Naive thymus-derived CD8-positive, alpha-beta T cell (primary cell): Measurements from ENCODE around the gene TSPAN32. TPM values are rescaled to one million over a fixed set of nuclear protein-coding genes. Genes with fewer than 3 reads are reported as not detected.
A peak's percentile ranks its signal among the peaks of the same experiment; 100 is the strongest.

Experiments used
- ATAC-seq, 2 donors: fragments of 150-1000 bp; cut with Tn5 transposase in 1 of 2; sonication (Bioruptor Pico), chemical (Tn5 transposase) in 1 of 2; 1 replicate in 1 of 2; 2 replicates in 1 of 2; pipeline ENCODE4 v1.10.0; 2021; ENCODE audit warnings: mild to moderate bottlenecking in 2 of 2, moderate library complexity in 2 of 2
- POLR2A ChIA-PET: fragments of 350-600 bp; sonication (Branson Sonifier 250); formaldehyde crosslinking; loops from one replicate; lab custom pipeline; 2021; ENCODE audit warnings: antibody characterized with exemption; lab: Charles Lee
- DNase-seq, 10 donors: peaks; one replicate each; pipeline versions ENCODE4 v3.0.0 to v3.0.0-alpha.2; 2020 to 2022
- H3K27ac Mint-ChIP-seq, 10 donors: one replicate each; pipeline ENCODE4 v1.8.0; 2020 to 2022; ENCODE audit warnings: mild to moderate bottlenecking in 10 of 10, mixed read lengths in 10 of 10, moderate library complexity in 4 of 10, inconsistent platforms in 1 of 10
- H3K27me3 Mint-ChIP-seq, 5 donors: one replicate each; pipeline ENCODE4 v1.8.0; 2021 to 2022; ENCODE audit warnings: mixed read lengths in 5 of 5
- H3K36me3 Mint-ChIP-seq, 3 donors: one replicate each; pipeline ENCODE4 v1.8.0; 2020 to 2022; ENCODE audit warnings: mixed read lengths in 3 of 3, mild to moderate bottlenecking in 2 of 3, inconsistent platforms in 1 of 3
- H3K4me1 Mint-ChIP-seq, 4 donors: one replicate each; pipeline ENCODE4 v1.8.0; 2021 to 2022; ENCODE audit warnings: mixed read lengths in 4 of 4
- H3K4me3 Mint-ChIP-seq, 10 donors: one replicate each; pipeline ENCODE4 v1.8.0; 2020 to 2022; ENCODE audit warnings: mild to moderate bottlenecking in 10 of 10, mixed read lengths in 10 of 10, moderate library complexity in 6 of 10, inconsistent platforms in 1 of 10
- H3K9me3 Mint-ChIP-seq, 9 donors: one replicate each; pipeline ENCODE4 v1.8.0; 2020 to 2022; ENCODE audit warnings: mixed read lengths in 9 of 9, mild to moderate bottlenecking in 3 of 9, inconsistent platforms in 1 of 9, moderate library complexity in 1 of 9
- polyA plus RNA-seq, 3 donors: library from polyadenylated mRNA; unstranded; fragments of 300-500 nt; fragmentation: Illumina TruSeq; gene quantifications; one replicate each; pipeline ENCODE4 v1.2.3, GENCODE V29; 2021
- total RNA-seq, 8 experiments: library from RNA in 2 of 8; stranded (reverse) in 2 of 8; gene quantifications; one replicate each; pipeline ENCODE4 v1.2.3 and lab custom pipeline; 2021 to 2026

TSPAN32 gene
- total and polyA plus RNA-seq, 5 experiments from 2014 or later: 58.5 to 171 (median 124) TPM

- Mint-ChIP-seq H3K9me3 (no peaks in the 10 kb centered on the region), H3K4me1 (peaks cover 22 to 58% (median 42%) of the 10 kb centered on the region in 4 donors), H3K36me3 (peaks cover 0 to 7% (median 0%) of the 10 kb centered on the region in 3 donors), H3K27me3 (no peaks in the 10 kb centered on the region), H3K4me3 (peak overlapping the region in 2 of 10 donors; percentile 18 to 39), H3K27ac (peak overlapping the region in 8 of 10 donors; percentile 28 to 90 (median 68))
- ATAC-seq: peak in 1 of 2 donors; percentile 13
- POLR2A ChIA-PET: interaction anchor here (1.9 to 7.2 kb wide), 4 partner anchors 8 to 14 kb away, joined by 6 to 112 read pairs (median 18); partner anchors contain the start of genes C11orf21 and TSPAN32
- DNase-seq: peak in 1 of 10 donors; percentile 19
These were observed 12.9 kb downstream of the TSPAN32 start for GRCh38 chr11:2314525-2315394.

GRCh38 chr11:2315395-2316168 is 13.8 kb downstream of the TSPAN32 start:
- Mint-ChIP-seq H3K9me3 (no peaks in the 10 kb centered on the region), H3K4me1 (peaks cover 25 to 66% (median 45%) of the 10 kb centered on the region in 4 donors), H3K36me3 (peaks cover 0 to 7% (median 0%) of the 10 kb centered on the region in 3 donors), H3K4me3 (no peak overlapping the region), H3K27ac (peak overlapping the region in 3 of 10 donors; percentile 22 to 40 (median 24)), H3K27me3 (no peaks in the 10 kb centered on the region)
- ATAC-seq (no peak), DNase-seq (peak in 1 of 10 donors; percentile 16)
- POLR2A ChIA-PET: interaction anchor here (1.9 to 7.2 kb wide), 3 partner anchors 9 to 85 kb away, joined by 6 to 112 read pairs (median 6); partner anchors contain the start of genes C11orf21, TSPAN32 and TSSC4

GRCh38 chr11:2316169-2316962 is 14.6 kb downstream of the TSPAN32 start:
- POLR2A ChIA-PET: interaction anchor here (1.0 to 7.2 kb wide), 5 partner anchors 10 to 84 kb away, joined by 3 to 112 read pairs (median 6); partner anchors contain the start of genes C11orf21, TSPAN32 and TSSC4
- Mint-ChIP-seq H3K36me3 (peaks cover 0 to 6% (median 0%) of the 10 kb centered on the region in 3 donors), H3K27ac (peak overlapping the region in 7 of 10 donors; percentile 10 to 92 (median 73)), H3K4me3 (peak overlapping the region in 3 of 10 donors; percentile 3 to 26 (median 5)), H3K9me3 (no peaks in the 10 kb centered on the region), H3K4me1 (peaks cover 25 to 72% (median 44%) of the 10 kb centered on the region in 4 donors), H3K27me3 (no peaks in the 10 kb centered on the region)
- ATAC-seq (peak; percentile 9 to 12), DNase-seq (peak in 1 of 10 donors; percentile 16)

GRCh38 chr11:2316963-2317244 is 15.1 kb downstream of the TSPAN32 start:
- Mint-ChIP-seq H3K4me3 (peak overlapping the region in 4 of 10 donors; percentile 3 to 46 (median 22)), H3K27ac (peak overlapping the region; percentile 4 to 92 (median 72)), H3K36me3 (peaks cover 0 to 6% (median 0%) of the 10 kb centered on the region in 3 donors), H3K4me1 (peaks cover 21 to 74% (median 42%) of the 10 kb centered on the region in 4 donors), H3K9me3 (no peaks in the 10 kb centered on the region), H3K27me3 (peaks cover 0 to under 1% (median 0%) of the 10 kb centered on the region in 5 donors)
- ATAC-seq (no peak), DNase-seq (no peak)
- POLR2A ChIA-PET: interaction anchor here (1.0 to 7.2 kb wide), 5 partner anchors 10 to 83 kb away, joined by 3 to 112 read pairs (median 6); partner anchors contain the start of genes C11orf21, TSPAN32 and TSSC4

- DNase-seq (peak in 1 of 10 donors; percentile 18), ATAC-seq (peak; percentile 28 to 51)
- peaks cover 21 to 74% (median 40%) of the 10 kb centered on the region in 4 donors for H3K4me1 Mint-ChIP-seq
- H3K27ac Mint-ChIP-seq: peak overlapping the region in 8 of 10 donors; percentile 4 to 92 (median 73)
- POLR2A ChIA-PET: interaction anchor here (0.9 to 7.2 kb wide), 5 partner anchors 11 to 83 kb away, joined by 3 to 112 read pairs (median 4); partner anchors contain the start of genes C11orf21, TSPAN32 and TSSC4
- peaks cover 0 to 4% (median 0%) of the 10 kb centered on the region in 5 donors for H3K27me3 Mint-ChIP-seq
- H3K36me3 Mint-ChIP-seq: peaks cover 0 to 6% (median 0%) of the 10 kb centered on the region in 3 donors
- H3K9me3 Mint-ChIP-seq: no peaks in the 10 kb centered on the region
- H3K4me3 Mint-ChIP-seq: peak overlapping the region in 2 of 10 donors; percentile 3 to 7
These were observed 15.7 kb downstream of the TSPAN32 start for GRCh38 chr11:2317354-2318050.

- peaks cover 20 to 72% (median 34%) of the 10 kb centered on the region in 4 donors for H3K4me1 Mint-ChIP-seq
- ATAC-seq (no peak), DNase-seq (no peak)
- H3K27ac Mint-ChIP-seq: peak overlapping the region in 5 of 10 donors; percentile 2 to 92 (median 20)
- peaks cover 0 to 6% (median 0%) of the 10 kb centered on the region in 3 donors for H3K36me3 Mint-ChIP-seq
- peaks cover 0 to 10% (median 0%) of the 10 kb centered on the region in 5 donors for H3K27me3 Mint-ChIP-seq
- peak overlapping the region in 1 of 10 donors; percentile 2 for H3K4me3 Mint-ChIP-seq
- no peaks in the 10 kb centered on the region for H3K9me3 Mint-ChIP-seq
- POLR2A ChIA-PET: interaction anchor here (0.6 to 7.2 kb wide), 3 partner anchors 11 to 560 kb away, joined by 3 to 112 read pairs (median 4); partner anchors contain the start of genes C11orf21 and TSPAN32
These were observed 16.3 kb downstream of the TSPAN32 start for GRCh38 chr11:2318123-2318522.

GRCh38 chr11:2318707-2319106 is 16.9 kb downstream of the TSPAN32 start:
- H3K4me1 Mint-ChIP-seq: peaks cover 19 to 71% (median 29%) of the 10 kb centered on the region in 4 donors
- peaks cover 0 to 2% (median 0%) of the 10 kb centered on the region in 9 donors for H3K9me3 Mint-ChIP-seq
- H3K4me3 Mint-ChIP-seq: no peak overlapping the region
- peak overlapping the region in 5 of 10 donors; percentile 22 to 92 (median 44) for H3K27ac Mint-ChIP-seq
- no peak for ATAC-seq
- POLR2A ChIA-PET: interaction anchor here (0.6 to 7.2 kb wide), 2 partner anchors 12 to 560 kb away, joined by 4 to 112 read pairs; no protein-coding TSS in a partner anchor
- DNase-seq: no peak
- peaks cover 0 to 6% (median 0%) of the 10 kb centered on the region in 3 donors for H3K36me3 Mint-ChIP-seq
- H3K27me3 Mint-ChIP-seq: peaks cover 0 to 14% (median 0%) of the 10 kb centered on the region in 5 donors

GRCh38 chr11:2319791-2320472 is 18.1 kb downstream of the TSPAN32 start:
- POLR2A ChIA-PET: interaction anchor here (0.6 to 7.2 kb wide), 6 partner anchors 10 to 697 kb away, joined by 3 to 112 read pairs (median 6); no protein-coding TSS in a partner anchor
- H3K4me3 Mint-ChIP-seq: peak overlapping the region in 1 of 10 donors; percentile 52
- DNase-seq (no peak), ATAC-seq (no peak)
- peaks cover 0 to 14% (median 0%) of the 10 kb centered on the region in 5 donors for H3K27me3 Mint-ChIP-seq
- H3K9me3 Mint-ChIP-seq: peaks cover 0 to 2% (median 0%) of the 10 kb centered on the region in 9 donors
- H3K27ac Mint-ChIP-seq: peak overlapping the region in 6 of 10 donors; percentile 18 to 81 (median 58)
- H3K36me3 Mint-ChIP-seq: peaks cover 0 to 6% (median 0%) of the 10 kb centered on the region in 3 donors
- peaks cover 17 to 62% (median 24%) of the 10 kb centered on the region in 4 donors for H3K4me1 Mint-ChIP-seq

GRCh38 chr11:2320568-2321310 is 18.9 kb downstream of the TSPAN32 start:
- Mint-ChIP-seq H3K9me3 (peaks cover 0 to 2% (median 0%) of the 10 kb centered on the region in 9 donors), H3K27ac (peak overlapping the region in 2 of 10 donors; percentile 18 to 62), H3K27me3 (peaks cover 0 to 14% (median 0%) of the 10 kb centered on the region in 5 donors), H3K4me1 (peaks cover 19 to 61% (median 21%) of the 10 kb centered on the region in 4 donors), H3K36me3 (peaks cover 0 to 6% (median 0%) of the 10 kb centered on the region in 3 donors), H3K4me3 (peak overlapping the region in 1 of 10 donors; percentile 42)
- no peak for DNase-seq
- POLR2A ChIA-PET: interaction anchor here (0.6 to 7.2 kb wide), 7 partner anchors 9 to 698 kb away, joined by 3 to 112 read pairs (median 4); no protein-coding TSS in a partner anchor
- ATAC-seq: no peak
